Stimulated activated CD8-positive, alpha-beta memory T cell treated with anti-CD3 and anti-CD28 coated beads, Interleukin-12 subunit alpha, Interleukin-12 subunit beta, amount 100 ng/mL, for 24 hours (primary cell): ENCODE results near the gene ATCAY.
"Not testable (repeated sequence)": the region's sequence is repeated elsewhere in the genome, so short reads cannot be mapped to it uniquely, and the experiment has no call there.

Experiments used
- DNase-seq: peaks from one replicate; pipeline ENCODE4 v3.0.0-alpha.2; 2020; ENCODE audit errors: extremely low read depth

The ATCAY gene

GRCh38 chr19:3949294-3949693 is 68.8 kb downstream of the ATCAY start:
- DNase-seq: no peak

DNA sequence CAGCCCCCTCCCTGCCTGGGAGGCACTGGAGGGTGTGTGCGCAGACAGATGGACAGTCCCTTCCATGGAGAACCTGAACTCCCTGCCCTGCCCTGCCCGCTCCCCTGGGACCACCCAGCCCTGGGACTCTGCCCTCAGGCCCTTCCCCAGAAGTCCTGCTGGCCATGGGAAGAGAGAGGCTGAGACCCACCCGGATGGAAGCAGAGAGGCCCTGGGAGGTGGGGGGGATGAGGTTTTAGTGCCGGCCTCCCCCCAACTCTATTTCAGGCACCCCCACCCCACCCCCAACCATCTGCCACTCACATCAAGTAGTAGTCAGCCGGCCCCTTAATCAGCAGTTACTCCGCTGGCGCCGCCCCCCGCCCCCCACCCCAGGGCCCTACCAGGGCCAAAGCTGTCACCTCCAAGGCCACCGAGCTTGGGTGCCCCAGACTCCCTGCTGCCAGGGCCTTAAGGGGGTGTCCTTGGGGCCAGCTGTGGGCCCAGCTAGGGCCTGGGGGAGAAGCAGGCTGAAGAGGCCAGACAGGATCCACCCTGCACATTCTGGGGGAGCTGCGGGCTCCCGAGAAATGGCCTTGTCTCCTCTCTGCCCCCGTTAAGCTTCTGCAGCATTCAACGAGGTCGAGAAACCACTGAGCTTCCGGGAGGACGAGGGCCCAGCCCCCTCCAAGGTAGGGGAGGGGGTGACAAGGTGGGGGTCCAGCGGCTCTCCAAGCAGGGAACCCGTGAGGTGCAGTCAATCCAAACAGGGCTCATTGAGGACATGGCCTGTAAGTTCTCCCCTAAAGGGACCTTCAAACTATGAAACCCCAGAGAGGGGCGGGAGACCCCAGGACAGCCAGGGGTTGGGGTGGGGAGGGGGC is 69.7 kb downstream of the ATCAY start:
- no peak for DNase-seq

GRCh38 chr19:3950871-3951861 is 70.7 kb downstream of the ATCAY start:
- no peak for DNase-seq

DNA sequence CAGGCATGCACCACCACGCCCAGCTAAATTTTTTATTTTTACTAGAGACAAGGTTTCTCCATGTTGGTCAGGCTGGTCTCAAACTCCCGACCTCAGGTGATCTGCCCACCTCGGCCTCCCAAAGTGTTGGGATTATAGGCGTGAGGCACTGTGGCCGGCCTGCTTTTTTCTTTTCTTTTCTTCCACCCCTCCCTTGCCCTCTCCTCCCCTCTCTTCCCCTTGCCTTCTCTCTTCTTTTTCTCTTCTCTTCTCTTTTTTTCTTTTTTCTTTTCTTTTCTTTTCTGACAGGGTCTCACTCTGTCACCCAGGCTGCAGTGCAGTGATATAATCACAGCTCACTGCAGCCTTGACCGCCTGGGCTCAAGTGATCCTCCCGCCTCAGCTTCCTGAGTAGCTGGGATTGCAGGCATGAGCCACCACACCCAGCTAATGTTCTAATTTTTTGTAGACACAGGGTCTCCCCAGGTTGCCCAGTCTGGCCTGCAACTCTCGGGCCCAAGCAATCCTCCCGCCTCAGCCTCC is 72.3 kb downstream of the ATCAY start:
- DNase-seq: not testable (repeated sequence)

- DNase-seq: no peak
Observed at GRCh38 chr19:3954107-3954506, 73.6 kb downstream of the ATCAY start.

DNA sequence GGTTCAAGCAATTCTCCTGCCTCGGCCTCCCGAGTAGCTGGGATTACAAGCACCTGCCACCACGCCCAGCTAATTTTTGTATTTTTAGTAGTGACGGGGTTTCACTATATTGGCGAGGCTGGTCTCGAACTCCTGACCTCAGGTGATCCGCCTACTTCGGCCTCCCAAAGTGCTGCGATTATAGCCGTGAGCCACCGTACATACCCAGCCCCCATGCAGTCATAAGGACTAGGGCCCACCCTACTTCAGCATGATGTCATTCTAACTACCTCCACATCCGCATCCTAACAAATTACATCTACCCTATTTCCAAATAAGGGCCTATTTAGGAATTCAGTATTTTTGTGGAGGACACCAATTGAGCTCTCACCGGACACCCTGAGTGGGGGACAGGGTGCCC is 74.8 kb downstream of the ATCAY start:
- DNase-seq: not testable (repeated sequence)

GRCh38 chr19:3955688-3956087 is 75.2 kb downstream of the ATCAY start:
- no peak for DNase-seq

DNA sequence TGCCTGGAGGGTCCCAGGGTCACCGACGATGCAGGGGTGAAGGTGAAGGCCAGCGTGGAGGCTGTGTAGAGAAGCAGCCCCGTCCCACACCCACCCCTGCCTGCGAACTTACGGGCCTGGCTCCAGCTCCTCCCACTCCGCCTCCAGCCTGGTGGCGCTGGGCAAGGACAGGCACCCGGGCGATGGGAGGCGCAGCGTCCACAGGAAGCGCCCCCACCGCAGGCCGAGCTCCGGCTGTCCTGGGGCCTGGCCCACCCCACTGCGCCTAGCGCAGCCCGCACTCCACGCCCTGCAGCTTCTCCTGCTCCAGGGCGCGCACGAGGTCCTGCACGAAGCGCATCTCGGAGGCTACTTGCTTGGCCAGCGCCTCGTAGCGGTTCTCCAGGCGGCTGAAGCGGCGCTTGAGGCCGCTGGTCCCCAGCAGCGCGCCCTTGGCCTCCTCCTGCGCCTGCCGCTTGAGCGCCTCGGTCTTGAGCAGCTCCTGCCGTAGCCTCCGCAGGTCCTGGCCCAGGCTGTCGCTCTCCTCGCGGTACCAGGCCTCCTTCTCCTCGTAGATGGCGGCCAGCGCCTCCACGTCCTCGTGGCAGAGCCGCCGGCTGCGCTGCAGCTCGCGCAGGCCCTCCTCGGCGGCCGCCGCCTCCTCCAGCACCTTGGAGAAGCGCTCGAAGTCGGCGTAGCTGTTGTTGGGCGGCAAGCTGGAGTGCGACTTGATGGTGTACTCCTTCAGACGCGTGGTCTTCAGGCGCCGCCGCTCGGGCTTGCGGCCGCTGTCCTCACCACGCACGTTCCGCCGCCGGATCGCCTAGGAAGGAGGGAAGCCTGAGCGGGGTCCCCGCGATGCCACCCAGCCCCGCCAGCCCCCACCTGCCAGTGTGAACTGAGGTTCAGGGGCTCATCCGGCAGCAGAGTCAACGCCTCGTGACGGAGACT is 78.6 kb downstream of the ATCAY start:
- no peak for DNase-seq

DNA sequence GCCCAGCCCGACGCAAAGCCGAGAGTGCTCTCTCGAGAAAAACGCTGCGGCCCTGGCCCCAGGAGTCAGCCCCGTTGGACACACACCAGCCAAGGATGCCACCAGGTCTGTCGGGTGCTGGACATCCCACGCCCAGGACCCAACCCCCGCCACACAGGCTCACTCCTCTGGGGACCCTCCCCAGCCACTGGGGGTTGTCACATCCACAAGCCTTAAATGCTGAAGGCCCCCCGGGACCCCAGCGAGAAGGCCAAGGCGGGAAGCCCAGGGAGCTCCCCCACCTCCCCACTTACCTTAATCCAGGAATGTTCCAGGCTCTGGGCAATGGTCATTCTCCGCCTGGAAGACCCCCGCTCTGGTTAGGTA is 79.3 kb downstream of the ATCAY start:
- no peak for DNase-seq

DNA sequence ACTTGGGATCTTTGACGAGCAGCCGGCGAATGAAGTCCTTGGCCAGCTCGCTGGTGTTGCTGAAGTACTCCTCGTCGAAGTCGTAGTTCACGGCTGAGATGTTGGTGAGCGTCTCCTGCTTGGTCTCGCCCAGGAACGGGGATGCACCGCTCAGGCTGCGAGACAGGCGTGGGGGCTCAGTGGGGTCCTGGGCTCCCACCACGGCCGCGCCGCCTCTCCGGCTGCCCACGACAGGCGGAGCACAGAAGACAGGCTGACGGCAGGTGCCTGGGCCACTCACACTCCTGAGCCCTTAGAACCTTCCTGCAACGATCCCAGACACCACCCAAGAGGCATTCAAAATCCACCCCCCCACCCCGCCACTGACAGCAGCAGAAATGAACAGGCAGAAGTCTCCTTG is 80.5 kb downstream of the ATCAY start:
- no peak for DNase-seq

GRCh38 chr19:3963458-3964255 is 83.2 kb downstream of the ATCAY start:
- DNase-seq: no peak

- DNase-seq: no peak
Observed at GRCh38 chr19:3964256-3965194, 84.0 kb downstream of the ATCAY start.

DNA sequence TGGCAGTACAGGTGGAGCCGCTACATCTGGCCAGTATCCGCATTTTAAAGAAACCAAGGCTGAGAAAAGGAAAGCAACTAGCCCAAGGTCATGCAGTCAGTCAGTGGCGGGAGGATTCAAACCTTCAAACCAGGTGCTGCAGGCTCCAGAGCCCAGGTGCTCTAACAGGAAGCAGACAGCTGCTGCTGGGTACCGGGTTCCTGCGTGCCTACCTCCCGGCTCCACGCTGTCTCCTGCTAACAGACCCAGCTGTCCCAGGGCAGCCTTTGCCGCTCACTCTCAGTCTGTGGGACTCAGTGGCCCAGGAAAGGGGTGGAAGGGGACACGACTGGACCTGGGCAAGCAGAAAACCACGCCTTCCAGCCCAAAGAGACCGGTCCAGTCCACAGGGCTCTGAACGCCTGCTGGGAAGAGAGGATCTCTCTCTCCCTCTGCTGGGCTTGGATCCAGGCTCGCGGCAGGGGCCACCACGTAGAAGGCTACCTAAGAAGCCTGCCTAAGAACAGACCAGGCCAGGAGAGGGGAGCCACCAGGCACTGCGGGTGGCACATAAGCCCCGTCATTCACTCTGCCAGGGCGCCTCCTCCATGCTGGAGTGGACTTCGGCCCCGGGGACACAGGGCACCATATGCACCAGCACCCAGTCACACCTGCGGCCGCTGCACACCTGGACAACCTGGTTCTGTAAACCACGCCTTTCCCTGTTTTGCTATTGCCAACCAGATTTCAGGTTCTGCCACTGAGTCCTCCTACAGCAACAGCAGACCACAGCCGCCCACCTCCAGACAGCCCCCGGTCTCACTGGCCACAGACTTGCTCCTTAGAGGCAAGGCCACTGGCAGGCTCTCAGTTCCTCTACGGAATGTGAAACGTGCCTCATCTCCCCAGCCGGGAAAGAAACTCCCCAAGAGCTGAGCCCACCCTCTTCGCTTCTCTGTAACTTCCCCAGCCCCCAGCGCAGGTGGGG is 85.8 kb downstream of the ATCAY start:
- no peak for DNase-seq

GRCh38 chr19:3967983-3968382 is 87.5 kb downstream of the ATCAY start:
- not testable (repeated sequence) for DNase-seq

DNA sequence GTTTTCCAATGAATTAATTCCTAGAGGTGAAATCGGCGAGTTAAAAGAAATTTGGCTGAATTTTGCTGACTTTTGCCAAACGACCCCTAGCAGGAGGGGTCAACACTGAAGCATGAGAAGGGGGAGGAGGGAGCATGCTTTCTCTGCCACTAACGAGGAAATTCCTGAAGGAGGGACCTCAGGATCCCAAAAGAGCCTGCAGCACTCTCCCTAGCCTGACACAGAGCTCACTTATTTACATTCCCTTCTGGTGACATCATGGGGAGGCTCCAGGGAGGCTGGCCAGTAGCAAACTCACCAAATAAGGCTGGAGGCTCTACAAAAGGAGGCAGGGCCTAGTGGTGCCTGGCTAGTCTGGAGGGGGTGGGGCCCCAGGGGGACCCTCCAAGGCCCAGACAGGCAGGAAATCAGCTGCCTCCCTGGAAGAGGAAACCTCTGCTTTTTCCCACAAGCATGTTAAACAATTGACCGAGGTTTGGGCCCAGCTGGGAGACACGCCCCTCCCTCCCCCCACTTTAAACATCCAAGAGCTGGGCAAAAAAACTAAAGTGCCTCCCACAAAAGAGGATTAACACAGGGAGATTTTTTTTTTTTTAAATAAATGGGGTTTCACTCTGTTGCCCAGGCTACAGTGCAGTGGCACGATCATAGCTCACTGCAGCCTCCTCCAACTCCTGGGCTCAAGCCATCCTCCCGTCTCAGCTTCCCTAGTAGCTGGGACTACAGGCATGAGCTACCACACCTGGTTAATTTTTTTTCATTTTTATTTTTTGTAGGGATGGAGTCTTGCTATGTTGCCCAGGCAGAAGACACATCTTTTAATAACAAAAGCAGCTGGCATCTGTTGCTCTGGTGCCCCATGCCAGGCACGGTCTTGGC is 88.3 kb downstream of the ATCAY start:
- no peak for DNase-seq

- no peak for DNase-seq
Observed at GRCh38 chr19:3969435-3970312, 89.2 kb downstream of the ATCAY start.
